ENCODE data around the gene CLEC1B.

DNA sequence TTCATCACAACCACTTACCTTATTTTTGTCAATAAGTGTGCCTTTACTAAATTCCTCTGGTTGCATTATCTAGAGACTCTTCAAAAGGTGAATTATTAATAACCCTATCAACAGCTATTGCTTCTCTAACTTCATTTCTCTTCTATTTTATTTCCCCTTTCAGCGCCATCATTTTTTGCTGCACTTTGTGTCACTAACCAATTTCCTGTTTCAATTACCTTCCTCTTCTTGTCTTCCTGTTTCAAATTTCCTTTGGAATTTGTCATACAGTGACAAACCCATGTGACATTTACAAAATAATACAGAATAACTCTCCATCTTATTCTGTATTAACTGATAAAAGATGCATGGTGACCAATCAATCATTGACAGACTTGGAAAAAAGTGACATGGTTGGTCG, 54.5 kb downstream of the CLEC1B start:
- TF ChIP-seq POLR2AphosphoS5 (IDR thresholded peaks at IDR 0.05; ENCODE audit: low read depth, low read length) (no peak), TAF1 (IDR thresholded peaks at IDR 0.05; ENCODE audit: borderline replicate concordance, low read depth, low read length) (no peak)

Data from GM12892 (cell line).